GM10266 (cell line): Measurements from ENCODE around the gene RAB4A.
A peak's percentile ranks its signal among the peaks of the same experiment; 100 is the strongest.

Experiments
- DNase-seq: peaks from one replicate; pipeline ENCODE4 v3.0.0; 2012; ENCODE audit errors: extremely low spot score
- TF ChIP-seq, protein P1 (sequence below): IDR thresholded peaks from 2 replicates; pipeline ENCODE4 v1.5.1; 2012; ENCODE audit warnings: mild to moderate bottlenecking, low read depth; ENCODE audit not compliant: control insufficient read depth, insufficient read depth; ENCODE audit errors: missing control alignments

Gene RAB4A, protein sequence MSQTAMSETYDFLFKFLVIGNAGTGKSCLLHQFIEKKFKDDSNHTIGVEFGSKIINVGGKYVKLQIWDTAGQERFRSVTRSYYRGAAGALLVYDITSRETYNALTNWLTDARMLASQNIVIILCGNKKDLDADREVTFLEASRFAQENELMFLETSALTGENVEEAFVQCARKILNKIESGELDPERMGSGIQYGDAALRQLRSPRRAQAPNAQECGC

GRCh38 chr1:229270547-229271447, at the start of gene RAB4A:
Gene RAB4A (plus strand): TSS chr1:229271111. CDS start chr1:229271340, 229 bp downstream.
- DNase-seq, result peak; percentile 97

DNA sequence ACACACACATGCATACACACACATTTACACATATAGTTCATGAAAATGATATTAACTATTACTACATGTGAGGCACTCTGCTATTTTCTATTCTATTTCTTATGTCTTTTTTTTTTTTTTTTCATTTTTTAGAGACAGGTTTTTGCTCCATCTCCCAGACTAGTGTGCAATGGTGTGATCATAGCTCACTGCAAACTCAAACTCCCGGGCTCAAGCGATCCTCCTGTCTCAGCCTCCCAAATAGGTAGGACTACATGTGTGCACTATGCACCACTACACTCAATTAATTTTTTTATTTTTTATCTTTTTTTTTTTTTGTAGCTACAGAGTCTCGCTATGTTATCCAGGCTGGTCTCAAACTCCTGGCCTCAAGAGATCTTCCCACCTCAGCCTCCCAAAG, 48.8 kb upstream of the RAB4A start:
- TF ChIP-seq, protein P1, sequence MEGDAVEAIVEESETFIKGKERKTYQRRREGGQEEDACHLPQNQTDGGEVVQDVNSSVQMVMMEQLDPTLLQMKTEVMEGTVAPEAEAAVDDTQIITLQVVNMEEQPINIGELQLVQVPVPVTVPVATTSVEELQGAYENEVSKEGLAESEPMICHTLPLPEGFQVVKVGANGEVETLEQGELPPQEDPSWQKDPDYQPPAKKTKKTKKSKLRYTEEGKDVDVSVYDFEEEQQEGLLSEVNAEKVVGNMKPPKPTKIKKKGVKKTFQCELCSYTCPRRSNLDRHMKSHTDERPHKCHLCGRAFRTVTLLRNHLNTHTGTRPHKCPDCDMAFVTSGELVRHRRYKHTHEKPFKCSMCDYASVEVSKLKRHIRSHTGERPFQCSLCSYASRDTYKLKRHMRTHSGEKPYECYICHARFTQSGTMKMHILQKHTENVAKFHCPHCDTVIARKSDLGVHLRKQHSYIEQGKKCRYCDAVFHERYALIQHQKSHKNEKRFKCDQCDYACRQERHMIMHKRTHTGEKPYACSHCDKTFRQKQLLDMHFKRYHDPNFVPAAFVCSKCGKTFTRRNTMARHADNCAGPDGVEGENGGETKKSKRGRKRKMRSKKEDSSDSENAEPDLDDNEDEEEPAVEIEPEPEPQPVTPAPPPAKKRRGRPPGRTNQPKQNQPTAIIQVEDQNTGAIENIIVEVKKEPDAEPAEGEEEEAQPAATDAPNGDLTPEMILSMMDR, result no peak
- DNase-seq, result no peak

More at GRCh38 chr1:229270547-229271447, at the start of gene RAB4A:
- TF ChIP-seq, protein P1, result peak; percentile 11

- no peak for DNase-seq
- TF ChIP-seq, protein P1, result no peak
These were observed 47.4 kb upstream of the RAB4A start for GRCh38 chr1:229223498-229223897.

DNA sequence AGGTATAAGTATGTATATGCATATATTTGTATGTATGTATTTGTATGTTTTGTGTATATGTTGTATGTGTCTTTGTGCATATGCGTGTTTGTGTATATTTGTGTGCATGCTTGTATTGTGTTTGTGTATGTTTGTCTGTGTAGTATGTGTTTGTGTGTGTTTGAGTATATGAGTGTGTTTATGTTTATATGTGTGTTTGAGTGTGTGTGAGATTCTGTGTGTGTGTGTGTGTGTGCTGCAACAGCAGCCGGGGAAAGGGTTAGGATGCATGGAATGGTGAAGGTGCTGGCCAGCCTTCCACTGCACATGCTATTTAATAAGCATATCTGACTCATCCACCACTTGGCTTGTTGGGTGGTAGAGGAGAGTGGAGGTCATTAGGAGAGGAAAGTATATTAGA, 46.6 kb upstream of the RAB4A start:
- no peak for DNase-seq
- TF ChIP-seq, protein P1, result no peak

GRCh38 chr1:229225331-229225782, 45.6 kb upstream of the RAB4A start:
- no peak for DNase-seq
- TF ChIP-seq, protein P1, result no peak

DNA sequence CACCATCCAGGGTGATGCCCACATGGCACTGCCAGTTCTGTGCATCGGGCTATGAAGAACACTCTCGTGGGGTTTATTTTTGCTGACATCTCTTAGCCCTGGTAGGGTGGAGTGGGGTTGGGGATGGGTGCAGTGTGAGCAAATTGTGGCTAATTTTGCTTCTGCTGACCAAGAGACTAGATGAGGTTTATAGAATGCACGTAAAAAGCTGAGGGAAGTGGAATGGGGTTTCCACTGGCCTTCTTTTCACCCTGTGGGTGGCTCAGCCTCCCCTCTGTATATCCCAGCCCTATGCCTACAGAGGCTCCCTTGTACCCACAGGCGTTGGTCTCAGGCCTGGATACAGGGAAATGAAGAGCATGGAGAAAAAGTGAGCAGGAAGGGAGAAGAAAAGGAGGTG, 44.1 kb upstream of the RAB4A start:
- no peak for DNase-seq
- TF ChIP-seq, protein P1, result no peak
